Psoas muscle (tissue), 8 donors: ENCODE data around the gene GRIN1. TPM values are rescaled to one million over a fixed set of nuclear protein-coding genes. Genes with fewer than 3 reads are reported as not detected.

ENCODE experiments used
- ATAC-seq, 4 donors: fragments of 200-7000 bp; cut with Tn5 transposase; one replicate each; pipeline ENCODE4 v1.9.1; 2020; ENCODE audit warnings: moderate library complexity in 3 of 4, mild to moderate bottlenecking in 2 of 4
- DNase-seq, 2 donors: peaks; one replicate each; pipeline ENCODE4 v3.0.0-alpha.2; 2020
- H3K27ac ChIP-seq: fragments of 200-600 bp; one replicate; pipeline ENCODE4 v1.8.0; 2022
- H3K27me3 ChIP-seq, 3 donors: fragments of 200-600 bp in 1 of 3; one replicate each; pipeline versions ENCODE4 v1.6.1 to v1.8.0; 2013 to 2022; ENCODE audit warnings: low read length in 2 of 3, mild to moderate bottlenecking in 2 of 3, moderate library complexity in 1 of 3; ENCODE audit not compliant: insufficient read depth in 3 of 3
- H3K36me3 ChIP-seq, 2 donors: fragments of 200-600 bp in 1 of 2; one replicate each; pipeline versions ENCODE4 v1.6.1 to v1.8.0; 2013 to 2022; ENCODE audit warnings: low read depth in 1 of 2, mild to moderate bottlenecking in 1 of 2, moderate library complexity in 1 of 2; ENCODE audit not compliant: insufficient read depth in 1 of 2
- H3K4me1 ChIP-seq: fragments of 200-600 bp; one replicate; pipeline ENCODE4 v1.8.0; 2022
- H3K4me3 ChIP-seq: fragments of 200-600 bp; one replicate; pipeline ENCODE4 v1.8.0; 2022; ENCODE audit warnings: mild to moderate bottlenecking
- H3K9me3 ChIP-seq: fragments of 200-600 bp; one replicate; pipeline ENCODE4 v1.8.0; 2022
- WGBS, 3 donors: extraction: QIAGEN DNeasy Blood & Tissue Kit; methylation state at CpG; one replicate each; pipeline versions ENCODE4 v1.1.6 to v1.1.7; 2013; 5-methylcytosine and 5-hydroxymethylcytosine counted together
- intact Hi-C, 2 donors: fragments of 100-400 bp; cut with DNase I; formaldehyde crosslinking; loops; one replicate each; pipeline versions ENCODE4 v1.11.0 to v1.14.2; 2022
- long read RNA-seq, 2 donors: library from polyadenylated mRNA; unstranded; transcript quantifications; one replicate each; pipeline ENCODE4 v2.0.0, GENCODE V29; 2021
- polyA plus RNA-seq, 3 donors: library from polyadenylated mRNA; stranded (reverse); fragments of 200-250 nt; gene quantifications; one replicate each; pipeline ENCODE4 v1.2.3, GENCODE V29; 2013
- total RNA-seq, 4 donors: library from RNA; stranded (reverse); fragmentation: NEBNext Ultra II Directional in 2 of 4; extraction: Animal tissue kit (Norgen Biotek cat#: 25700) in 2 of 4; gene quantifications; one replicate each; pipeline versions ENCODE4 v1.2.1 to v1.2.4, GENCODE V29; 2021 to 2023
- TF ChIP-seq, protein P1 (sequence below): fragments of 200-600 bp; IDR thresholded peaks from one replicate; pipeline ENCODE4 v1.8.0; 2022; ENCODE audit warnings: antibody characterized with exemption
- donor health status: healthy with polysubstance abuse.
- donor health status: DM: no; HTN: no; CAD: no; lungs with moderate emphysema.
- donor health status: Bipolar disorder and iron deficiency.
- donor health status: healthy.
- donor health status: DM: yes; HTN: yes; CAD: no.
- donor health status: DM: no; HTN: no; CAD: no.
- donor health status: DM: no; HTN: no; CAD: no.
- donor health status: DM: yes; HTN: yes; CAD: no.

GRIN1 gene
- total RNA-seq = not detected
- polyA plus RNA-seq = under 1 TPM in 1 of 3 donors, not detected in 2; 0.06 TPM
- long read RNA-seq, donor 1 = 0 reads
- long read RNA-seq, donor 2 = 0 reads

DNA sequence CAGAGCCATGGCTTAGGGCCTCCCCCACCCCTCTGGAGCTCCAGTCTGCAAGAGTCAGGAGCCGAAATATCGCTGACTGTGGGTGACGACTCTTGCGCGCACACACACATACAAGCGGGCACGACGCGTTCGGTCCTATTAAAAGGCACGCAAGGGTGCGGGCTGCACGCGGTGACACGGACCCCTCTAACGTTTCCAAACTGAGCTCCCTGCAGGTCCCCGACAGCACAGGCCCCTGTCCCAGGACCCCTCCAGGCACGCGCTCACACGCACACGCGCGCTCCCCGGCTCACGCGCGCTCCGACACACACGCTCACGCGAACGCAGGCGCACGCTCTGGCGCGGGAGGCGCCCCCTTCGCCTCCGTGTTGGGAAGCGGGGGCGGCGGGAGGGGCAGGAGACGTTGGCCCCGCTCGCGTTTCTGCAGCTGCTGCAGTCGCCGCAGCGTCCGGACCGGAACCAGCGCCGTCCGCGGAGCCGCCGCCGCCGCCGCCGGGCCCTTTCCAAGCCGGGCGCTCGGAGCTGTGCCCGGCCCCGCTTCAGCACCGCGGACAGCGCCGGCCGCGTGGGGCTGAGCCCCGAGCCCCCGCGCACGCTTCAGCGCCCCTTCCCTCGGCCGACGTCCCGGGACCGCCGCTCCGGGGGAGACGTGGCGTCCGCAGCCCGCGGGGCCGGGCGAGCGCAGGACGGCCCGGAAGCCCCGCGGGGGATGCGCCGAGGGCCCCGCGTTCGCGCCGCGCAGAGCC lies at the start of gene GRIN1:
Gene GRIN1 (plus strand): TSS at position 433 of the 746 bp plus-strand sequence. CDS start 333 bp downstream, outside the sequence.
- TF ChIP-seq, protein P1, sequence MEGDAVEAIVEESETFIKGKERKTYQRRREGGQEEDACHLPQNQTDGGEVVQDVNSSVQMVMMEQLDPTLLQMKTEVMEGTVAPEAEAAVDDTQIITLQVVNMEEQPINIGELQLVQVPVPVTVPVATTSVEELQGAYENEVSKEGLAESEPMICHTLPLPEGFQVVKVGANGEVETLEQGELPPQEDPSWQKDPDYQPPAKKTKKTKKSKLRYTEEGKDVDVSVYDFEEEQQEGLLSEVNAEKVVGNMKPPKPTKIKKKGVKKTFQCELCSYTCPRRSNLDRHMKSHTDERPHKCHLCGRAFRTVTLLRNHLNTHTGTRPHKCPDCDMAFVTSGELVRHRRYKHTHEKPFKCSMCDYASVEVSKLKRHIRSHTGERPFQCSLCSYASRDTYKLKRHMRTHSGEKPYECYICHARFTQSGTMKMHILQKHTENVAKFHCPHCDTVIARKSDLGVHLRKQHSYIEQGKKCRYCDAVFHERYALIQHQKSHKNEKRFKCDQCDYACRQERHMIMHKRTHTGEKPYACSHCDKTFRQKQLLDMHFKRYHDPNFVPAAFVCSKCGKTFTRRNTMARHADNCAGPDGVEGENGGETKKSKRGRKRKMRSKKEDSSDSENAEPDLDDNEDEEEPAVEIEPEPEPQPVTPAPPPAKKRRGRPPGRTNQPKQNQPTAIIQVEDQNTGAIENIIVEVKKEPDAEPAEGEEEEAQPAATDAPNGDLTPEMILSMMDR = no peak
- no peaks in the 10 kb centered on the region for H3K4me1 ChIP-seq
- ATAC-seq (peak; percentile 60 to 72 (median 68)), DNase-seq (no peak)
- intact Hi-C loops = no loop called here
- 2 to 10% (median 3%) methylated on average over 61 to 104 of the region's 104 CpGs for WGBS, 3 donors
- no peaks in the 10 kb centered on the region for H3K9me3 ChIP-seq
- H3K4me3 ChIP-seq = peak within 1 kb of the TSS; percentile 15
- no peak within 1 kb of the TSS for H3K27ac ChIP-seq
- H3K27me3 ChIP-seq = peaks cover 0 to 98% (median 50%) of the 10 kb centered on the region in 3 donors
- no peaks in the 10 kb centered on the region for H3K36me3 ChIP-seq

DNA sequence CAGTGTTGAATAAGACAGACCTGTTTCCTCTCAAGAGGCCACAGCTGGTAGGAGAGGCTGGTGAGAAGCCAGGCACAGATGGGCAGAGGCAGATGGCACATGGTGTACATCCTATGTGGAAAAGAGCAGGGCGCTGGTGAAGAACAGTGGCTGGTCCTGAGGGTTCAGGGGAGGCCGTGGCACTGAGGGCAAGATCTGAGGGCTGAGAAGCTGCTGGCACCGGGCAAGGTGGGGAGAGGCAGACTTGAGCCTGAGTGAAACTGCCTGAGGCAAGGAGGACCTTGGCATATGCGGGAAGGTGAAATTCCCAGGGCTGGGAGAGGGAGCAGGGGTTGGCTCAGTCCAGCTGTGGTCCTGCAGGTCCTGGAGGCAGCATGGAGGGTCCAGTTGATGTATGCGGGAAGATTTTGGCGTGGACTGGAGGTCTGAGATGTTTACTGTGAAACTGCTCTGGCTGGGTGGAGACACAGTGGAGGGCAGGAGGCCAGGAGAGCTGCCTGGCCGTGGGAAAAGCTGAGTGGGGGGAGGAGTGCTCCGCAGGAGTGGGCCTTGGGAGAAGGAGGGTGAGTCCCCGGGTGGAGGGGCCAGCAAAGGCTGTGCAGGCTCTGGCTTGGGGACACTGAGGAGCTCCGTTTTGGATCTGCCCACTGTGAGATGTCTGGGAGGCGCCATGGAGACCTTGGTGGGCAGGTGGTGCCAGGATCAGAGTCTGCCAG lies 49.6 kb upstream of the GRIN1 start:
- no peak for ATAC-seq
- intact Hi-C loops = no loop called here
- DNase-seq = no peak
- TF ChIP-seq, protein P1 = no peak
- no peaks in the 10 kb centered on the region for H3K9me3 ChIP-seq
- no peak overlapping the region for H3K27ac ChIP-seq
- H3K27me3 ChIP-seq = no peaks in the 10 kb centered on the region
- no peak overlapping the region for H3K4me3 ChIP-seq
- peaks cover 8% of the 10 kb centered on the region for H3K4me1 ChIP-seq
- peaks cover 0 to 53% of the 10 kb centered on the region in 2 donors for H3K36me3 ChIP-seq
- 61 to 73% (median 63%) methylated on average over 10 to 11 of the region's 11 CpGs for WGBS, 3 donors

DNA sequence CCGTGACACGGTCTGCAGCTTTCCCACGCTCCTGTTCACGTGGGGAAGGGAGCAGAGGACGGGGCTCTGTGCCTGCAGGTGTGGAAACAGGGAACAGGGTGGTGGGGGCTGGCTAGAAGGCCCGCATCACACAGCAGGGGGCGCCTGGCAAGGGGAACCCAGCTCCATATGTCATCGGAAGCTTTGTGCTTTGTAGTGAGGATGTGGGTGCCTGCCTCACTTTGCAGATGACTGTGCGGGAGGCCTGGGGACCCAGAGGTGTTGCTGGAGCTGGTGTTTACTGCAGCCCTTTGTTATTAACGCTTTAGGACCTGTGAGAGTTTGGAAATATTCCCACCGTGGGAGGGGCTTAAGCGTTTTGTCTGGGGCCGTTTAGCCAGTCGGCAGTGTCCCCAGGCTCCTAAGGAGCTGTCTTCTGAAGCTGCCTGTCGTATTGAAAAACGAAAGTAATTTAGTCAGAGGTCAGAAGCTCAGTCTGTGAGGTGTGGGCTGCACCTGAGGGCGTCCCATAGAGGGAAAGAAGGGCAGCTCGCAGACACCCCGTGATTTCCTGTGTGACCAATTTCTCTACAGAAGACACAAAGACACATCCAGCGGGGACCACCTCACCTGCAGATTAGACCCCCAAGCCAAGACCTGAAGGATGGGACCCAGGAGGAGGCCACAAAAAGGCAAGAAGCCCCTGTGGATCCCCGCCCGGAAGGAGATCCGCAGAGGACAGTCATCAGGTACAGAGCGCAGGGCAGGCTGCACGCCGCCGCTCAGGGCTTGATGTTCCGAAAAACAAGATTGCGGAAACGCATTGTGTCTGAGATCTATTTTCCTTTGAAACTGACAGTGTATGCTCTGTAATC lies 43.1 kb upstream of the GRIN1 start:
- H3K27me3 ChIP-seq = no peaks in the 10 kb centered on the region
- H3K36me3 ChIP-seq = peaks cover 0 to 92% of the 10 kb centered on the region in 2 donors
- no peak overlapping the region for H3K4me3 ChIP-seq
- H3K27ac ChIP-seq = no peak overlapping the region
- H3K4me1 ChIP-seq = no peaks in the 10 kb centered on the region
- H3K9me3 ChIP-seq = no peaks in the 10 kb centered on the region
- intact Hi-C loops = no loop called here
- no peak for ATAC-seq
- TF ChIP-seq, protein P1 = no peak
- no peak for DNase-seq
- WGBS, 3 donors = 76 to 81% (median 81%) methylated on average over 30 of the region's 30 CpGs

DNA sequence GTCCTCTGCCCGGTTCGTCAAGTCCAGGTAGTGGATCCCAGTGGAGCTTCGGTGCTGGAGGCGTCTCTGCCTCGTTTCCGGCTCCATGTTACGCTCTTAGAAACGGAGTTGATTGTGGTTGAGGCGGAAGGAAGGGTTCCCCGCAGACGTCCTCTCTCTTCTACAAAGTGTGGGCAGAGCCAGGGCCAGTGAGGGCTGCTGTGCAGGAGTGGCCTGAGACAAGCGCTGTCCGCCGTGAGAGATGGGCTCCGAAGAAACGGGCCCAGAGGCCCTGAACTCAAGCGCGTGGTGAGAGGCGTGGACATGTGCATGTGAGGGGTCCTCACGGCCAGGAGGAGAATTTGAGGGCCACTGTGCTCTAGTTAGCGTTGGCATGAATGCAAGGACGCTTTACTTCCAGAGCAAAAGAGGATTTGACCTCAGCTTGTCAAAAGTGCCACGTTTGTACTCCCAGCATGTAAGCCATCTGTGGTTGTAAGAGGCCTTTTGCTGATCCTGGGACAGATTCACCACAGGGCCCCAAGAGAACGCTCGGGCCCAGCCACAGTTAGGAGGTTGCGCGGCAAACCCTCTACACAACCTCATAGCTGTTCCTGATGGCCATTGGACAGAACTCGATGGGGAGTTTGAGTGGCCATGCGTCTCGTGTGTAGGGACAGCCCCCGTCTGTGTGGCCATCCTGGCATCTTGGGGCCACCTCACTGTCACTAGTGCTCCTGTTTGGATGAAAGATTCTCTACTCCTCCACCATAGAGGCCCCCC lies 42.0 kb upstream of the GRIN1 start:
- H3K27me3 ChIP-seq = no peaks in the 10 kb centered on the region
- no peak overlapping the region for H3K4me3 ChIP-seq
- intact Hi-C loops = no loop called here
- H3K4me1 ChIP-seq = no peaks in the 10 kb centered on the region
- ATAC-seq (no peak), DNase-seq (no peak)
- H3K36me3 ChIP-seq = peaks cover under 1 to 92% of the 10 kb centered on the region in 2 donors
- TF ChIP-seq, protein P1 = no peak
- no peak overlapping the region for H3K27ac ChIP-seq
- H3K9me3 ChIP-seq = no peaks in the 10 kb centered on the region
- 92 to 93% (median 92%) methylated on average over 31 of the region's 31 CpGs for WGBS, 3 donors
